Measurements from ENCODE around the gene CARD14. TPM values are rescaled to one million over a fixed set of nuclear protein-coding genes. Genes with fewer than 3 reads are reported as not detected.
A peak's percentile ranks its signal among the peaks of the same experiment; 100 is the strongest.

Gene CARD14
- total and polyA plus RNA-seq, 2 experiments from 2014 or later: 0.08 to 0.52 TPM

DNA sequence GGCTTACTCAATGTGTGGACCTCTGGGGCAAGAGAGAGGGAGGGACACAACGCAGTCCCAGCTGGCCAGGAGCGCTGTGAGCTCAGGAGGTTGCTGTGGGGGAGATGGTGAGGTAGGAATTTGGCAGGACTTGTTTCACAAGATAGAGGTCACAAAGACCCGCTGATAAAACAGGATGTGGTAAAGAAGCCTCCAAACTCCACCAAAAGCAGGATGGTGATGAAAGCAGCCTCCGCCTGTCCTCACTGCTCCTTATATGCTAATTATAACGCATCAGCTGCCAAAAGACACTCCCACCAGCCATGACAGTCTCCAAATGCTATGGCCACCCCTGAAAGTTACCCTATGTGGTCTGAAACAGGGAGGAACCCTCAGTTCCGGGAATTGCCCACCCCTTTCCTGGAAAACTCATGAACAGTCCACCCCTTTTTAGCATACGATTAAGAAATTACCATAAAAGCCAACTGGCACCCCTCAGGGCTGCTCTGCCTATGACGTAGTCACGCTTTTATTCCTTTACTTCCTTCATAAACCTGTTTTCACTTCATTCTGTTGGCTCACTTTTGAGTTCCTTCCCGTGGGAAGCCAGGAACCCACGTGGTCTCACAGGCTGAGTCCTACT lies 17.6 kb upstream of the CARD14 start:
- H3K4me1 Mint-ChIP-seq: peaks cover 36% of the 10 kb centered on the region
- Histone ChIP-seq H3K27me3 (ENCODE audit: insufficient read depth) (peaks cover 8% of the 10 kb centered on the region), H3K36me3 (ENCODE audit: insufficient read depth) (peaks cover 11% of the 10 kb centered on the region), H4K20me1 (replicated peaks; ENCODE audit: insufficient read depth) (peaks cover 6% of the 10 kb centered on the region; the same call in 1 of the 2 replicates), H3K27ac (ENCODE audit: low read depth) (no peak overlapping the region), H2AFZ (no peak overlapping the region), H3K4me2 (peak overlapping the region; percentile 23; the same call in 1 of the 2 replicates), H3K79me2 (replicated peaks; ENCODE audit: insufficient read depth) (peaks cover 18% of the 10 kb centered on the region), H3K4me1 (ENCODE audit: insufficient read depth) (peaks cover 24% of the 10 kb centered on the region), H3F3A (replicated peaks; ENCODE audit: low read depth) (0 out of 2 replicates have a peak, but pooled peaks cover 8% of the 10 kb centered on the region), H3K9me2 (ENCODE audit: insufficient read depth) (no peaks in the 10 kb centered on the region), H3K4me3 (no peak overlapping the region)
- peaks cover 26% of the 10 kb centered on the region for H3K36me3 Mint-ChIP-seq (ENCODE audit: low read depth)
- ATAC-seq (no peak), DNase-seq (ENCODE audit: low spot score) (no peak)
- TF ChIP-seq, protein P1, sequence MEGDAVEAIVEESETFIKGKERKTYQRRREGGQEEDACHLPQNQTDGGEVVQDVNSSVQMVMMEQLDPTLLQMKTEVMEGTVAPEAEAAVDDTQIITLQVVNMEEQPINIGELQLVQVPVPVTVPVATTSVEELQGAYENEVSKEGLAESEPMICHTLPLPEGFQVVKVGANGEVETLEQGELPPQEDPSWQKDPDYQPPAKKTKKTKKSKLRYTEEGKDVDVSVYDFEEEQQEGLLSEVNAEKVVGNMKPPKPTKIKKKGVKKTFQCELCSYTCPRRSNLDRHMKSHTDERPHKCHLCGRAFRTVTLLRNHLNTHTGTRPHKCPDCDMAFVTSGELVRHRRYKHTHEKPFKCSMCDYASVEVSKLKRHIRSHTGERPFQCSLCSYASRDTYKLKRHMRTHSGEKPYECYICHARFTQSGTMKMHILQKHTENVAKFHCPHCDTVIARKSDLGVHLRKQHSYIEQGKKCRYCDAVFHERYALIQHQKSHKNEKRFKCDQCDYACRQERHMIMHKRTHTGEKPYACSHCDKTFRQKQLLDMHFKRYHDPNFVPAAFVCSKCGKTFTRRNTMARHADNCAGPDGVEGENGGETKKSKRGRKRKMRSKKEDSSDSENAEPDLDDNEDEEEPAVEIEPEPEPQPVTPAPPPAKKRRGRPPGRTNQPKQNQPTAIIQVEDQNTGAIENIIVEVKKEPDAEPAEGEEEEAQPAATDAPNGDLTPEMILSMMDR (conservative IDR thresholded peaks at IDR 0.05; ENCODE audit: low read depth in 2 of 2): no peak
- TF ChIP-seq STAT1 (IDR thresholded peaks at IDR 0.05; ENCODE audit: unreplicated experiment) (no peak), EZH2 (IDR thresholded peaks at IDR 0.05; ENCODE audit: low read depth, unreplicated experiment) (no peak), ZNF114 (CRISPR knock-in tag; IDR thresholded peaks at IDR 0.05) (no peak), EZH2phosphoT487 (IDR thresholded peaks at IDR 0.05; ENCODE audit: unreplicated experiment) (no peak)
- TF ChIP-seq, protein P2, sequence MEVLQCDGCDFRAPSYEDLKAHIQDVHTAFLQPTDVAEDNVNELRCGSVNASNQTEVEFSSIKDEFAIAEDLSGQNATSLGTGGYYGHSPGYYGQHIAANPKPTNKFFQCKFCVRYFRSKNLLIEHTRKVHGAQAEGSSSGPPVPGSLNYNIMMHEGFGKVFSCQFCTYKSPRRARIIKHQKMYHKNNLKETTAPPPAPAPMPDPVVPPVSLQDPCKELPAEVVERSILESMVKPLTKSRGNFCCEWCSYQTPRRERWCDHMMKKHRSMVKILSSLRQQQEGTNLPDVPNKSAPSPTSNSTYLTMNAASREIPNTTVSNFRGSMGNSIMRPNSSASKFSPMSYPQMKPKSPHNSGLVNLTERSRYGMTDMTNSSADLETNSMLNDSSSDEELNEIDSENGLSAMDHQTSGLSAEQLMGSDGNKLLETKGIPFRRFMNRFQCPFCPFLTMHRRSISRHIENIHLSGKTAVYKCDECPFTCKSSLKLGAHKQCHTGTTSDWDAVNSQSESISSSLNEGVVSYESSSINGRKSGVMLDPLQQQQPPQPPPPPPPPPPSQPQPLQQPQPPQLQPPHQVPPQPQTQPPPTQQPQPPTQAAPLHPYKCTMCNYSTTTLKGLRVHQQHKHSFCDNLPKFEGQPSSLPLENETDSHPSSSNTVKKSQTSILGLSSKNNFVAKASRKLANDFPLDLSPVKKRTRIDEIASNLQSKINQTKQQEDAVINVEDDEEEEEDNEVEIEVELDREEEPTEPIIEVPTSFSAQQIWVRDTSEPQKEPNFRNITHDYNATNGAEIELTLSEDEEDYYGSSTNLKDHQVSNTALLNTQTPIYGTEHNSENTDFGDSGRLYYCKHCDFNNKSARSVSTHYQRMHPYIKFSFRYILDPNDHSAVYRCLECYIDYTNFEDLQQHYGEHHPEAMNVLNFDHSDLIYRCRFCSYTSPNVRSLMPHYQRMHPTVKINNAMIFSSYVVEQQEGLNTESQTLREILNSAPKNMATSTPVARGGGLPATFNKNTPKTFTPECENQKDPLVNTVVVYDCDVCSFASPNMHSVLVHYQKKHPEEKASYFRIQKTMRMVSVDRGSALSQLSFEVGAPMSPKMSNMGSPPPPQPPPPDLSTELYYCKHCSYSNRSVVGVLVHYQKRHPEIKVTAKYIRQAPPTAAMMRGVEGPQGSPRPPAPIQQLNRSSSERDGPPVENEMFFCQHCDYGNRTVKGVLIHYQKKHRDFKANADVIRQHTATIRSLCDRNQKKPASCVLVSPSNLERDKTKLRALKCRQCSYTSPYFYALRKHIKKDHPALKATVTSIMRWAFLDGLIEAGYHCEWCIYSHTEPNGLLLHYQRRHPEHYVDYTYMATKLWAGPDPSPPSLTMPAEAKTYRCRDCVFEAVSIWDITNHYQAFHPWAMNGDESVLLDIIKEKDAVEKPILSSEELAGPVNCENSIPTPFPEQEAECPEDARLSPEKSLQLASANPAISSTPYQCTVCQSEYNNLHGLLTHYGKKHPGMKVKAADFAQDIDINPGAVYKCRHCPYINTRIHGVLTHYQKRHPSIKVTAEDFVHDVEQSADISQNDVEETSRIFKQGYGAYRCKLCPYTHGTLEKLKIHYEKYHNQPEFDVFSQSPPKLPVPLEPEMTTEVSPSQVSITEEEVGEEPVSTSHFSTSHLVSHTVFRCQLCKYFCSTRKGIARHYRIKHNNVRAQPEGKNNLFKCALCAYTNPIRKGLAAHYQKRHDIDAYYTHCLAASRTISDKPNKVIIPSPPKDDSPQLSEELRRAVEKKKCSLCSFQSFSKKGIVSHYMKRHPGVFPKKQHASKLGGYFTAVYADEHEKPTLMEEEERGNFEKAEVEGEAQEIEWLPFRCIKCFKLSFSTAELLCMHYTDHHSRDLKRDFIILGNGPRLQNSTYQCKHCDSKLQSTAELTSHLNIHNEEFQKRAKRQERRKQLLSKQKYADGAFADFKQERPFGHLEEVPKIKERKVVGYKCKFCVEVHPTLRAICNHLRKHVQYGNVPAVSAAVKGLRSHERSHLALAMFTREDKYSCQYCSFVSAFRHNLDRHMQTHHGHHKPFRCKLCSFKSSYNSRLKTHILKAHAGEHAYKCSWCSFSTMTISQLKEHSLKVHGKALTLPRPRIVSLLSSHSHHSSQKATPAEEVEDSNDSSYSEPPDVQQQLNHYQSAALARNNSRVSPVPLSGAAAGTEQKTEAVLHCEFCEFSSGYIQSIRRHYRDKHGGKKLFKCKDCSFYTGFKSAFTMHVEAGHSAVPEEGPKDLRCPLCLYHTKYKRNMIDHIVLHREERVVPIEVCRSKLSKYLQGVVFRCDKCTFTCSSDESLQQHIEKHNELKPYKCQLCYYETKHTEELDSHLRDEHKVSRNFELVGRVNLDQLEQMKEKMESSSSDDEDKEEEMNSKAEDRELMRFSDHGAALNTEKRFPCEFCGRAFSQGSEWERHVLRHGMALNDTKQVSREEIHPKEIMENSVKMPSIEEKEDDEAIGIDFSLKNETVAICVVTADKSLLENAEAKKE (CRISPR knock-in tag; IDR thresholded peaks at IDR 0.05): no peak
- peaks cover 16% of the 10 kb centered on the region for H3K27me3 Mint-ChIP-seq (ENCODE audit: insufficient read depth, low read depth, poor library complexity)
- no peak overlapping the region for H3K27ac Mint-ChIP-seq
- H3K4me3 Mint-ChIP-seq: no peak overlapping the region
- peaks cover 32% of the 10 kb centered on the region for H3K9me3 Mint-ChIP-seq
